Measurements from ENCODE around the gene CFAP299.
"Not testable (repeated sequence)": the region's sequence is repeated elsewhere in the genome, so short reads cannot be mapped to it uniquely, and the experiment has no call there.

Gene CFAP299

GRCh38 chr4:80333121-80333520 is 2.4 kb upstream of the CFAP299 start:
- DNase-seq, result no peak

GRCh38 chr4:80334568-80334967 is 962 bp upstream of the CFAP299 start:
- no peak for DNase-seq

- DNase-seq, result no peak
Measured at GRCh38 chr4:80335226-80335553, 340 bp upstream of the CFAP299 start.

GRCh38 chr4:80336582-80336981 is 1.1 kb downstream of the CFAP299 start:
- DNase-seq, result no peak

GRCh38 chr4:80340036-80340435 is 4.5 kb downstream of the CFAP299 start:
- DNase-seq, result no peak

- DNase-seq, result not testable (repeated sequence)
Measured at GRCh38 chr4:80342684-80343083, 7.2 kb downstream of the CFAP299 start.

GRCh38 chr4:80343887-80344286 is 8.4 kb downstream of the CFAP299 start:
- DNase-seq, result no peak

GRCh38 chr4:80360084-80360483 is 24.6 kb downstream of the CFAP299 start:
- DNase-seq, result no peak

- no peak for DNase-seq
Measured at GRCh38 chr4:80360900-80361299, 25.4 kb downstream of the CFAP299 start.

- no peak for DNase-seq
Measured at GRCh38 chr4:80361329-80361900, 25.9 kb downstream of the CFAP299 start.

GRCh38 chr4:80362578-80363181 is 27.1 kb downstream of the CFAP299 start:
- no peak for DNase-seq

GRCh38 chr4:80365928-80366327 is 30.4 kb downstream of the CFAP299 start:
- DNase-seq, result no peak

- DNase-seq, result no peak
Measured at GRCh38 chr4:80367737-80368136, 32.2 kb downstream of the CFAP299 start.

- DNase-seq, result no peak
Measured at GRCh38 chr4:80370635-80371034, 35.1 kb downstream of the CFAP299 start.

GRCh38 chr4:80371046-80371445 is 35.5 kb downstream of the CFAP299 start:
- no peak for DNase-seq

GRCh38 chr4:80374180-80374579 is 38.6 kb downstream of the CFAP299 start:
- DNase-seq, result no peak

GRCh38 chr4:80382090-80382832 is 46.7 kb downstream of the CFAP299 start:
- no peak for DNase-seq

GRCh38 chr4:80385397-80386280 is 50.1 kb downstream of the CFAP299 start:
- no peak for DNase-seq

GRCh38 chr4:80386281-80386886 is 50.9 kb downstream of the CFAP299 start:
- DNase-seq, result no peak

GRCh38 chr4:80387390-80388283 is 52.1 kb downstream of the CFAP299 start:
- DNase-seq, result no peak

- DNase-seq, result no peak
Measured at GRCh38 chr4:80388284-80388607, 52.7 kb downstream of the CFAP299 start.

- DNase-seq, result no peak
Measured at GRCh38 chr4:80390178-80390577, 54.6 kb downstream of the CFAP299 start.

All from NK-92 treated with Interleukin-12 subunit alpha and Interleukin-12 subunit beta, amount 100 ng/mL, for 24 hours (cell line).